Activated CD8-positive, alpha-beta T cell treated with anti-CD3 and anti-CD28 coated beads for 36 hours (primary cell): Measurements from ENCODE around the gene QSOX2. TPM values are rescaled to one million over a fixed set of nuclear protein-coding genes. Genes with fewer than 3 reads are reported as not detected.

Experiments used
- ATAC-seq: fragments of 200-7000 bp; cut with Tn5 transposase; one replicate; pipeline ENCODE4 v1.10.0; 2021; ENCODE audit warnings: mild to moderate bottlenecking, moderate library complexity
- CTCF ChIA-PET: fragments of 350-600 bp; sonication (Branson Sonifier 250); formaldehyde crosslinking; loops from one replicate; lab custom pipeline; 2021; ENCODE audit warnings: antibody characterized with exemption; lab: Charles Lee
- POLR2A ChIA-PET: fragments of 350-600 bp; sonication (Branson Sonifier 250); formaldehyde crosslinking; loops from one replicate; lab custom pipeline; 2021; ENCODE audit warnings: antibody characterized with exemption; lab: Charles Lee
- DNase-seq: peaks from one replicate; pipeline ENCODE4 v3.0.0-alpha.2; 2020
- H3K27ac Mint-ChIP-seq: one replicate; pipeline ENCODE4 v1.8.0; 2021; ENCODE audit warnings: mild to moderate bottlenecking, mixed read lengths
- H3K27me3 Mint-ChIP-seq: one replicate; pipeline ENCODE4 v1.8.0; 2021; ENCODE audit warnings: mixed read lengths
- H3K36me3 Mint-ChIP-seq: one replicate; pipeline ENCODE4 v1.8.0; 2021; ENCODE audit warnings: low read depth, mixed read lengths
- H3K4me1 Mint-ChIP-seq: one replicate; pipeline ENCODE4 v1.8.0; 2021; ENCODE audit warnings: low read depth, mixed read lengths
- H3K4me3 Mint-ChIP-seq: one replicate; pipeline ENCODE4 v1.8.0; 2021; ENCODE audit warnings: mild to moderate bottlenecking, moderate library complexity, mixed read lengths
- H3K9me3 Mint-ChIP-seq: one replicate; pipeline ENCODE4 v1.8.0; 2021; ENCODE audit warnings: mixed read lengths
- intact Hi-C: fragments of 100-400 bp; cut with micrococcal nuclease; formaldehyde crosslinking; loops from one replicate; pipeline ENCODE4 v1.10.0; 2022
- total RNA-seq, 2 experiments: library from RNA; stranded (reverse); gene quantifications; one replicate each; pipeline ENCODE4 v1.2.3, GENCODE V29; 2021
- TF ChIP-seq, protein P1 (sequence below): fragments of 200-600 bp; IDR thresholded peaks from one replicate; pipeline ENCODE4 v1.8.0; 2022; ENCODE audit warnings: antibody characterized with exemption, mild to moderate bottlenecking

The QSOX2 gene
- total RNA-seq, 2 experiments from 2014 or later: 21.0 to 21.5 TPM

DNA sequence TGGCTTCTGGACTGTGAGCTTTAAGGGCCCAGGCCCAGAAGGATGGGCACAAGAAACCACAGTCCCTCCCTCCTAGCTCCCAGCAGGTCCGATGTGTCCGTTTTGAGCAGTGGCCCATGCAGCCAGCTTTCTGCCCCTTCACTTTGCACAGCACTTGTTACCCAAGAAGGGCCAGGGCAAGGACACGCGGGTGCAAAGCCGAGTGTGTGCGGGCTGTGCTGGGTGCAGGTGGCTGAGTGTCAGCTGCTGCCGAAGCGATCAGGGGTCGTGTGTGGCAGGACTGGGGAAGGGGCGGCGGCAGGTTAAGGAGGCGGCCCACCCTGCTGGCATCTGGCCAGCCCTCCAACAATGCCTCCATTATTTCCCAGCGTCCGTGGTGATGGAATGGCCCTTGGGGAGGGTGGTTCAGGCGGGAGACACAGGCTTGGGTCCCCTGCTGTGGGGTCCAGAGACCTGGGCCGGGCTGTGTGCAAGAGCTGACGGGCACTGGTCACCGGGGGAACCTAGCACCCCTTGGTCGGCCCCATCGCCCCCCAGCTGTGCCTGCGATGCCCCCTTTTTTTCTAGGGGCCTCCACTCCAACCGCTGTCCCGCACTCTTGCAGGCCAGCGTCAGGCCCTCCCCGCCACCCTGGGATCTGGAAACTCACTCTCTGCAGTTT is 41.3 kb downstream of the QSOX2 start:
- no peak for ATAC-seq
- TF ChIP-seq, protein P1, sequence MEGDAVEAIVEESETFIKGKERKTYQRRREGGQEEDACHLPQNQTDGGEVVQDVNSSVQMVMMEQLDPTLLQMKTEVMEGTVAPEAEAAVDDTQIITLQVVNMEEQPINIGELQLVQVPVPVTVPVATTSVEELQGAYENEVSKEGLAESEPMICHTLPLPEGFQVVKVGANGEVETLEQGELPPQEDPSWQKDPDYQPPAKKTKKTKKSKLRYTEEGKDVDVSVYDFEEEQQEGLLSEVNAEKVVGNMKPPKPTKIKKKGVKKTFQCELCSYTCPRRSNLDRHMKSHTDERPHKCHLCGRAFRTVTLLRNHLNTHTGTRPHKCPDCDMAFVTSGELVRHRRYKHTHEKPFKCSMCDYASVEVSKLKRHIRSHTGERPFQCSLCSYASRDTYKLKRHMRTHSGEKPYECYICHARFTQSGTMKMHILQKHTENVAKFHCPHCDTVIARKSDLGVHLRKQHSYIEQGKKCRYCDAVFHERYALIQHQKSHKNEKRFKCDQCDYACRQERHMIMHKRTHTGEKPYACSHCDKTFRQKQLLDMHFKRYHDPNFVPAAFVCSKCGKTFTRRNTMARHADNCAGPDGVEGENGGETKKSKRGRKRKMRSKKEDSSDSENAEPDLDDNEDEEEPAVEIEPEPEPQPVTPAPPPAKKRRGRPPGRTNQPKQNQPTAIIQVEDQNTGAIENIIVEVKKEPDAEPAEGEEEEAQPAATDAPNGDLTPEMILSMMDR: no peak
- Mint-ChIP-seq H3K27me3 (peaks cover 32% of the 10 kb centered on the region), H3K4me3 (no peak overlapping the region), H3K9me3 (no peaks in the 10 kb centered on the region), H3K4me1 (no peaks in the 10 kb centered on the region), H3K27ac (no peak overlapping the region), H3K36me3 (peaks cover 6% of the 10 kb centered on the region)
- ChIA-PET CTCF (no interaction called here), POLR2A (no interaction called here)
- intact Hi-C loops: no loop called here
- no peak for DNase-seq

DNA sequence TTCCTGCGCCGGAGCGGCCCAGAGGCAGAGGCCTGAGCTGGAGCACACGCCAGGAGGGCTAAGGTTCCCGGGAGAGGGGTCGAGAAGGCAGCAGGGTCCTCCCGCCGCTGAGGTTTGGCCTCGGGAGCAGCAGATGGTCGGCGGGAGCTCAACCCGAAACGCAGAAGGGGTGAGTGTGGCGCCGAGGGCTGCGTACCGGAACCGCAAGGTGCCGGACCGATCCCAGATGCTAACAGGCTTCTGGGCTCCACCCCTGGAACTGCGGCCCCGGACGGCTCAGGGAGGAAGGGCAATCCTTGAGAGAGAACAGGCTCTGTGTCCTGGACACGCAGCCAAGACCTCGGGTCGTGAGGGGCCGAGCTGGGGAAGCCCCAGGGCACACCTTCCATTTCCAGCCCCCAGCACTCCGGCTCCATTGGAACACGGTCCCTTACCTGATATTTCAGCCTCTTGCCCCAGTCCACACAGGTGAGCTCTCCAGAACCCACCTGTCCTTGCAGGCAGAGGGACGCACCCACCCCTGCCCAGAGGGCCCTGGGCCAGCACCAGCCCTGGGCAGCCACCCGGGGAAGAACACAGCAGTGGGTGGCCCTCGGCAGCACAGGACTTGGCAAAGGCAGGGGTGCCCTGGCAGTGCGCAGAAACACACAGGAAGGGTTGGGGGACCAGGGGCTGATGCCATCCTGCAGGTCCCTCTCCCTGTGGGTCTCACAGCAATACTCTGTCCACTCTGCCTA is 42.0 kb downstream of the QSOX2 start:
- CTCF ChIA-PET: no interaction called here
- ATAC-seq (no peak), DNase-seq (no peak)
- no peak overlapping the region for H3K4me3 Mint-ChIP-seq
- no peak overlapping the region for H3K27ac Mint-ChIP-seq
- TF ChIP-seq, protein P1: no peak
- peaks cover 33% of the 10 kb centered on the region for H3K27me3 Mint-ChIP-seq
- no peaks in the 10 kb centered on the region for H3K9me3 Mint-ChIP-seq
- intact Hi-C loops: no loop called here
- POLR2A ChIA-PET: no interaction called here
- H3K4me1 Mint-ChIP-seq: no peaks in the 10 kb centered on the region
- H3K36me3 Mint-ChIP-seq: peaks cover 6% of the 10 kb centered on the region

DNA sequence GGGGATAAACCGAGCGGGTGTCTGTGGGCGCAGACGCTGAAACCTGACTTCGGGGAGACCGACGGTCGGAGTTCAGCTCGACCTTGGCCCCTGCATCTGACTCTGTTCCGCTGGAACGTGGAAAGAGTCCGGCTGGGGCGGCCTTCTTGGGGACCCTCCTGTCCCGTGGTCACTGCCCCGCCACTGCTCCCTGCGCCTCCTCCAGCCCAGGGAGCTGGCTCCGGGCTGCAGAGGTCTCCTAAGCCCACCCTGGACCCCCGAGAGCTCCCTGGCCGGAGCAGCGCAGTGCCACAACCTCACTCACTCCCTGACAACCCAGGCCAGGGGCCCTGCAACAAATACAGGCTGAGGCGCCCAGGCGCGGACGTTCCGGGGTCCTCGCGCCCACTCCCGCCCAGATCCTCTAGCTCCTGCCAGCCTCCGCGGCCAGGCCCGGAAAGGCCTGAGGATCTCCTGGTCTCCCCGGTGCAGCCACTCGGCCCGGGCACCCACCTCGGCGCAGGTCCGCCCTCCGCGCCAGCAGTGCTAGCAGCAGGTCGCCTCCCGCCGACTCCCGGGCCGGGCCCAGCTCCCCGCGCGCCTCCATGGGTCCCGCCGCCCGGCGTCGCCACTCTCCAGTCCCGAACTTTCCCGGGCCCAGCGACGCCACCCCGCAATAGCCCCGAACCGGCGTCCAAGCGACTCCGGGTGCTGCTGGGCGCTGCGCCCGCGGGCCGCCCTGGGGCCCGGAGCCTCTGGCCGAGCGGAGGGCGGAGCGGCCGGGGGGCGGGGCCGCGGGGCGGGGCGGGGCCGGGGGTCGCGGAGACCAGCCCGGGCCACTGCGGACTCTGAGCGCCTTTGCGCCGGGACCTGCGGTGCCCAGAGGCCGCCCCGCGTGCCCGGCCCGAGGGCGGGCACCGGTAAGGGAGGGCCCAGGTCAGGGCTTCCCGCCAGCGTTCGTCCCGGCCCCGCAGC is 42.9 kb downstream of the QSOX2 start:
- Mint-ChIP-seq H3K9me3 (no peaks in the 10 kb centered on the region), H3K4me3 (no peak overlapping the region), H3K4me1 (no peaks in the 10 kb centered on the region), H3K36me3 (peaks cover 6% of the 10 kb centered on the region), H3K27me3 (peaks cover 40% of the 10 kb centered on the region), H3K27ac (no peak overlapping the region)
- POLR2A ChIA-PET: interaction anchor here (0.7 to 1.4 kb wide), 2 partner anchors 17 to 43 kb away, joined by 3 to 4 read pairs; partner anchors contain the start of gene QSOX2
- ATAC-seq (no peak), DNase-seq (no peak)
- TF ChIP-seq, protein P1: no peak
- intact Hi-C loops: no loop called here
- CTCF ChIA-PET: no interaction called here

DNA sequence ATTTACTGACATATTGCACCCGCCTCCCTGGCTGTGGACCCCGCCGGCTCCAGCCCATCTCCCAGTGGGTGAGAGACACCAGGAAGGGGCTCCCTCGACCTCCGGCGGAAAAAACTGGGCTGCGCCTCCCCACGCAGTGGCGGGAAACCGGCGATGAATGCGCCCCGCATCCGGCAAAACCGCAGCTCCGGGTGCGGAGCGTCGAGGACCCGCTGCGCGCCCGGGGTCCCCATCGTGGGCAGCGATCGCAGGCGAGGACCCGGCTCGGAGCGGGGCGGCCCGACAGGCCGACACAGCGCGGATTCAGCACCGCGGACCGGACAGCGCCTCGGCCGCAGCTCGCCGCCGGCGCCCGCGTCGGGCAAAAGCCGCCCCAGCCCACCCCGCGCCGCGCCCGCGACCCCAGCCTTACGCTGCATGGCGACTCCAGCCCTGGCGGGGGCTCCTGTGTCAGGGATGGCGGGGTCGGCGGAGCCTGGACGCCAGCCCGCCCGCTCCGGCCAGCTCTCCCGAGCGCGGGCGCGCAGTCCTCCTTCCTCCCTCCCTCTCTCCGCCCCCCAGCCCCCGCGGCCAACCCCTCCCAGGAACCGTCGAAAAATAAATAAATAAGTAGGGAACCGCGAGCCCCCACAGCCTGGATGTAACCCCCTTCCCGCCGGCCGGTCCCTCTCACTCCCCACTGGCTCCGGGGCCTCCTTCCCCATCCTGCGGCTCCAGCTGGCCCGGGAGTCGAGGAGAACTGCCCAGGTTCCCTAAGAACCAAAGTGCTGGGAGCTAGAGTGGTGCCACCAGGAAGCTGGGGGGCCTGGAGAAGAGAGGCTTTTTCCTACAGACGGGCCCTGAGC is 43.8 kb downstream of the QSOX2 start:
- Mint-ChIP-seq H3K27ac (no peak overlapping the region), H3K4me1 (peaks cover under 1% of the 10 kb centered on the region), H3K4me3 (no peak overlapping the region), H3K27me3 (peaks cover 43% of the 10 kb centered on the region), H3K9me3 (no peaks in the 10 kb centered on the region), H3K36me3 (peaks cover under 1% of the 10 kb centered on the region)
- ChIA-PET POLR2A (interaction anchor here (0.7 to 1.4 kb wide), 2 partner anchors 18 to 44 kb away, joined by 3 to 4 read pairs; partner anchors contain the start of gene QSOX2), CTCF (no interaction called here)
- DNase-seq (no peak), ATAC-seq (no peak)
- TF ChIP-seq, protein P1: no peak
- intact Hi-C loops: no loop called here
